Suppressor macrophage (primary cell): Measurements from ENCODE around the gene LRRC47.
"Not testable (repeated sequence)": the region's sequence is repeated elsewhere in the genome, so short reads cannot be mapped to it uniquely, and the experiment has no call there.

ENCODE experiments used
- DNase-seq, 4 experiments: peaks; one replicate each; pipeline ENCODE4 v3.0.0-alpha.2; 2020 to 2022

Gene LRRC47

GRCh38 chr1:3814771-3815561, 18.7 kb upstream of the LRRC47 start:
- DNase-seq = no peak

DNA sequence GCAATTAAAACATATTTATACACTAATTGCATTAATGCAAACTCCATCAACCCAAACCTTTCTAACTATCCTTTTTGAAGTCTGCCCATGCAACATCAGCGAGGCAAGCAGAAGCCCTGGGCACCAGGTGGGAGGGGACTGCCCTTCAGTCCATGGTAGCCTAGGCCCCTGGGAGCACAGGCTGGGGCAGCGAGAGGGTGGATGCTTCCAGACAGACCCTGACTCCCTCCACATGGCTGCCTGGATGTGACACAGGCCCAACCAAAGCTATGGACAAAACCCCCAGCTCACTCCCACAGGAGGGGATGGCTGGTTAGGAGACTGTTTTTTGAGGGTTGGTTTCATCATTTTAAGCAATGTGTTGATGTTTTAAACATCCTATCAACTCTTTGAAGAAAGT, 17.8 kb upstream of the LRRC47 start:
- DNase-seq = no peak

- no peak for DNase-seq
Observed at GRCh38 chr1:3811595-3811911, 15.3 kb upstream of the LRRC47 start.

DNA sequence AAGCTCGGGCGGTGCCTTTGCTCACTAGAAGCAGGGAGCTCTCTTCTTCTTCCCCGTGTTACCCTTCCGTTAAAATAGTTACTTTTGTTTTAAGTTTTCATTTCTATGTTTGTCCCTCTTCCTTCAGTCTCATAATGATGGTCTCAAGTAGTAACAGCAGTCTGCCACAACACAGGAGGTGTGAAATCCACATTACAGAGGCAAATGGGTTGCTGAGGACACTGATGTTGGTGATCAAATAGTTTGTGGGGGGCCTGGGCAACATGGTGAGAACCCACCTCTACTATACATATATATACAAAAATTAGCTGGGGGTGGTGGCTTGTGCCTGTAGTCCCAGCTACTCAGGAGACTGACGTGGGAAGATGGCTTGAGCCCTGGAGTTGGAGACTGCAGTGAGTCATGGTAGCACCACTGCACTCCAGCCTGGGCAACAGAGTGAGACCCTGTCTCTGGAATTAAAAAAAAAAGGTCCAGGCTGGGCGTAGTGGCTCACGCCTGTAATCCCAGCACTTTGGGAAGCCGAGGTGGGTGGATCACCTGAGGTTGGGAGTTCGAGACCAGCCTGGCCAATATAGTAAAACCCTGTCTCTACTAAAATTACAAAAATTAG, 14.0 kb upstream of the LRRC47 start:
- not testable (repeated sequence) for DNase-seq

DNA sequence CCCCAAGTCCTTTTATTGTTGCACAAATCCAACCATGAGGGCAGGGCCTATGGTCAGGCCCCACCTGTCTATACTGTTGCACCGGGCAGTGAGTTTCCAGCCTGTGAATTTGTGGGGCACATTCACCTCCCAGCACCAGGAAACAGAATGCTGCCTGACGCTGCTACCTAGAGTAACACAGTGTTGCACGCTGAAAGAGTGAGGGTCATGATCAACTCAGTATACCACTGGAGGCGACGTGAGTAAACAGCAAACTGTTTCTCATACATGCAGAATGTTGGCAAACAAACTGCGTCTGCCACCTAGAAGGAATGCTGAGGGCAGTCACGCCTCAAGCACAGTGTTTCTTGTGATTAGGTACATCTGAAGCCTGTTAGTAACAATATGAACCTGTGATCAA, 13.4 kb upstream of the LRRC47 start:
- DNase-seq = no peak

DNA sequence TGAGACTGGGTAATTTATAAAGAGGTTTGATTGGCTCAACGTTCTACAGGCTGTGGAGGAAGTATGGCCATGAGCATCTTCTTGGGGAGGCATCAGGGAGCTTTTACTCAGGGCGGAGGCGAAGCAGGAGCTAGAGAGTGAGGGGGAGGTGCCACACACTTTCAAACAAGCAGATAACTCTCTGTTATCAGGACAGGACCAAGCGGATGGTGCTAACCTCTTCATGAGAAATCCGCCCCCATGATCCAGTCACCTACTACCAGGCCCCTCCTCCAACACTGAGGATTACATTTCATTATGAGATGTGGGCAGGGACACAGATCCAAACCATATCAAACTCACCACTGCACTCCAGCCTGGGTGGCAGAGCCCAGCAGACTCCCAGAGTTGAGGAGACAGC, 11.5 kb upstream of the LRRC47 start:
- no peak for DNase-seq

DNA sequence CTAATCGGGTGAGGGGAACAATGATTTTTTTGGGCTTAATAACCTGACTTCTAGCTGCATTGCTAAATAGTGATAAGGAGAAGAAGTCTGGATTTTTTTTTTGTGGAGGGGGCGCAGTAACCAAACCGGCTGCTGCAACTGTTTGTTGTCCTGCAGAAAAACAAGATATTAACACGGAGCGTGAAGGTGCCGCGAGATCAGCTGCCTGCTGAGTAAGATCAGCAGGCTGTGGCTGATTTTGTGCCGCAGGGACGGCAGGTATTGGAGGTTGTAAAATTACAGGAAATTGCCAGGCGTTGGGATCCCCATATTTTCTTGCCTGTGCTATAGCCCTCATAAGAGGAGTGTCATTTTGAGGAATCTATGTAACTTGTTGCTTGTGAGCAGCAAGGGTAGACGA, 8.7 kb upstream of the LRRC47 start:
- DNase-seq = no peak

DNA sequence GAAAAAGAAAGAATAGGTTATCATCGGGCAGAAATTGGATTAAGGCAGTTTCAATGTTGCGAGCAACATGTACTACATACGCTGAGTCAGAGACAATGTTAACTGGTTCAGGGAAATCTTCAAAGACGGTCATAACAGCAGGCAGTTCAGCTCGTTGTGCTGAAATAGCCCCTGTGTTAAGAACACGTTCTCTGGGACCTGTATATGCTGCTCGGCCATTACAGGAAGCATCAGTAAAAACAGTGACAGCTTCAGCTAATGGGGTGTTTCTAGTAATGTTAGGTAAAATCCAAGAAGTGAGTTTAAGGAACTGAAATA, 8.3 kb upstream of the LRRC47 start:
- not testable (repeated sequence) for DNase-seq

GRCh38 chr1:3803905-3804626, 7.8 kb upstream of the LRRC47 start:
- no peak for DNase-seq

DNA sequence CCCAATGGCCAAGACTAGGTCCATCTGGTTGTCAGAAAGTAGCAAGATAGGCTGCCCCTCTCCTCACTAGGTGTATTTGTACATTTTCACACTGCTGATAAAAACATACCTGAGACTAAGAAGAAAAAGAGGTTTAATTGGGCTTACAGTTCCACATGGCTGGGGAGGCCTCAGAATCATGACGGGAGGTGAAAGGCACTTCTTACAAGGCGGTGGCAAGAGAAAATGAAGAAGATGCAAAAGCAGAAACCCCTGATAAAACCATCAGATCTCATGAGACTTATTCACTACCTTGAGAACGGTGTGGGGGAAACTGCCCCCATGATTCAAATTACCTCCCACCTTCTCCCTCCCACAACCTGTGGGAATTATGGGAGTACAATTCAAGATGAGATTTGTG, 4.5 kb upstream of the LRRC47 start:
- not testable (repeated sequence) for DNase-seq

- DNase-seq = peak in 2 of 4 experiments; percentile 46 to 48
Observed at GRCh38 chr1:3799976-3800685, 3.8 kb upstream of the LRRC47 start.

DNA sequence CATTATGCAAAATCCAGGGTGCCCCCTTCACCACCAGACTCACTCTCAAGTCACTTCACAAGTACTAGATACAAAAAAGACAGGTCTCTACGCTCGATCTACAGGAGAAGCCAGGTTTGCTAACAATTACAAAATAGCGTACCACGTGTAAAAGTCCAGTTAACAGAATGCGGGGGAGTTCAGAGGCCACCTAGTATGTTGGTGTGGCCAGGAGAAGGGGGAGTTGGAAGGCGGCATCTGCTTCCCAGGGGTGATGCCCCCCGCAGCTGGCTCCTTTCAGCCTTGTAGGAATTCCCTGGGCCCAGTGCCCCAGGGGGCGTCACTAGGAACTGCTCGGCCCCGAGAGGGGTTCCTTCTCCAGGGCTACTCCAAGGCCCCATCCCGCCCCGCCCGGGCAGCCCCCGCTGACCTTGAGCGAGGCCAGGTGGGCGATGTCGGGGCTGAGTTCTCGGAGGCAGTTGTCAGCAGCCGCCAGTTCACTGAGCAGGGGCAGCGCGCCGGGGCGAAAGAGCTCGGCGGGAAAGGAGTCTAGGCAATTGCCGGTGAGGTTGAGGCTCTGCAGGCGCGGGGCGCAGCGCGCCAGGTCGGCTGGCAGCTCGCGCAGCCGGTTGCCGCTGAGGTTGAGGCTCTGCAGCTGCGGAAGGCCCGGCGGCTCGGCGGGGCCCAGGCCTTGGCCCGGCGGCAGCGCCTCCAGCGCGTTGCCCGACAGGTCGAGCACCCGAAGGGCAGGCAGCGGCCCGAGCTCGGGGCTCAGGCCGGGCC, 664 bp downstream of the LRRC47 start:
- no peak for DNase-seq

DNA sequence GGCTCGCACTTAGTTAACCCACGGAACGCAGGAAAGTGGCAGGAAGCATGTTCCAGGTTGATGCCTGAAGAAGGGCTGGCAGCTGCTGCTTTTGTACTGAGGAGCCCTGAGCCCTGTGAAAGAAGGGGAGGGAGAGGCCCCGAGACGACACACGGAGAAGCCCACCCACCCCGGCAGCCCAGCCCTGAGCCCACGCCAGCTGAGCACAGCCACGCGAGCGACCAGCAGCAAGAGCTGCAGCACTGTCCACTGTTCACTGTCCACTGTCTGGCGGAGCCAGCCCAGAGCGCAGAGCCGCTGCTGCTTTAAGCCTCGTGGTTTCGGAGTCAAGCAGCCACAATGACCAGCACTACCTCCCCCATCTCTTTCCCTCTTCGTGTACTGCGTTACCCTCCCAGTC, 5.3 kb downstream of the LRRC47 start:
- DNase-seq = no peak

DNA sequence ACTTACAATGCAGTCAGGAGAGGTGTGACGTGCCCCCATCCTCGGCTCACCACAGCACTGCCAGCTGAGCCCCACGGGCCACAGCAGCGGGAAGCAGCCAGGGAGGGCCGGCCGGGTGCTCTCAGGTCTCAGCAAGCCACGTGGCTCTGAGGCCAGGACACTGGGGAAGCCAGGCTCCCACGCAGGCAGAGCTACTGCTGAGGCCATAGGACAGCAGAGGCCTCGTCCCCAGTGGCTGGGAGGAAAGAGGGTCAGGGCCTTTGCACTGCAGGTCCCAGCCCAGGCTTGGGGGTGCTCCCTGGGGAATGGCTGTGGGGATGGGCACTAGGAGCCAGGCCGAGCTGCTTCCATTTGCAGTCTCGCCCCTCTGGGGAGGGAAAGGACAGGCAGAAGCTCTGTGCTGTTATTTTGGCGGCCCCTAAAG, 5.8 kb downstream of the LRRC47 start:
- no peak for DNase-seq

DNA sequence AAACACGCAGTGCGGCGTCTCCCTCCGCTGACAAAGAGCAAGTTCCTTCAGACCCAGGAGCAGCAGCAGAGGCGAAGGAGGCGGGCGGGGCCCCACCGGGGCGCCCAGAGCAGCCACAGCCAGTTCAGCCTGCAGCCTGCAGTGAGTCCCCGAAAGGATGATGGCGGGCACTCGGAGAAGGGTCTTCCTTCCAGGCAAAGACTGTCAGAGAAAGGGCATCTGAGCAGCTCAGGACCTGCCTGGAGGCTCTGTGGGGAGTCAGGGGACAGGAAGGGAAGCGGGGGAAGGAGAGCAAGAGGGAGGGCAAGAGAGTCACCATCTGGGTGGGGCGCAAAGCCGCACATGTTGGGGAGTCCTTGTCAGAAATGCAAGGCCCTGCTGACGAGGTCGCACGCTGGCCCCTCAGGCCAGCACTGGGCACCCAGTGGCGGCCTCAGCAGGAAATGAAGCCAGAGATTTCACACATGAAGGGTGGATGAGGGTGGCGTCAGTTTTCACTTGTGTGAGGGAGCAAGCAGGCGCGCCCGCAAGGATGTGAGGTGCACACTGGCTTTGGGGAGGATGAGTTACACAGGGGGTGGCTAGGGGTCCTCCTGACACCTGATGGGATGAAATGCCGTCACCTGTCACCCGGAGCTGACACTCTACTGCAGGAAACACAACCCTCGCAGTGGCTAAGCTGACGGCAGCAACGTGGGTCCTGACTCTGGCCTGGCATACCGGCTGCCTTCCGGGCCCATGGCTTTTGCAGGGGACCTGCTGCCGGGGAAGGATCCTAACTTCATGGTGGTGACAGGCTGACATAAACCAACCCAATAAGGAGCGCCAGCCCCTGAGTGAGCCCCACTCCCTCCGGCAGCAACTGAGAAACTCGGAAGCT, 6.6 kb downstream of the LRRC47 start:
- no peak for DNase-seq

GRCh38 chr1:3788756-3789420, 7.4 kb downstream of the LRRC47 start:
- no peak for DNase-seq

DNA sequence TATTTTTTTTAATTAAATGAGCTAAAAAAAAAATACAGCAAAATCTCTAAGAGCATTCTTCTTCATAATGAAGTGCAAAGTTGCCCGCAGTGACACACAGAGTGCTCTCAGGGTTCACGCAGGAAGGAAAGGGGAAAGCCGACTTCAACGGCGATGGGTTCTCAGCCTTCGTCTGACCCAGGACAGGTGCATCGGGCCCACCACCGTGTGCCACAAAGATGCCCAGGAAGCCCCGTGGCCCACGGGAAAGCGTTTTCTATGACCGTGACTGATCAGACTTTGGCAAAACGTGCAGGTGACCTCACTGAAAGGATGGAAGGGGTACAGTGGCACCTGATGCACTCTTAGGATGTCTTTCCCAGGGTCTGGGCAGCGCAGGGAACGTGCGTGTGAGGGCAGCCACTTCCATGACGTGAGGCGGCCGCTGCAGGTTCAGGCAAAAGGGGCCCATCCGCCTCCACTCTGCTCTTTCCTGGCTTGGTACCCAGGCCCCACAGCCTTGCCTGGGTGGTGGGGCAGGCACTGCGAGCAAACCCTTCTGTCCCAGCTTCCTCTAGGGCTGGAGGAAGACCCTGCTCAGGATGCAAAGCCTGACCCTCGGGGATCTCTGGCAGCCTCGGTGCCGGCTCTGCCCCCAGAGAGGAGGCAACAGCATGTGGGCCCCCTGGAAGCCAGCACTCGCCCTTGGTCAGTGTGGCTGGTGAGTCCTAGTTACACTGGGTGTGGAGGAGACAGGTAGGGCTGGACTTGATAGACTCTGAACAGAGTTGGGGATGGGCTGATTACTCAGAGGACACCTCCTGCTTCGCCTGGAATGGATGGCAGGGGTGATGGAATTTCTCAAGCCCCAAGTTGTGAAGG, 8.3 kb downstream of the LRRC47 start:
- DNase-seq = no peak

DNA sequence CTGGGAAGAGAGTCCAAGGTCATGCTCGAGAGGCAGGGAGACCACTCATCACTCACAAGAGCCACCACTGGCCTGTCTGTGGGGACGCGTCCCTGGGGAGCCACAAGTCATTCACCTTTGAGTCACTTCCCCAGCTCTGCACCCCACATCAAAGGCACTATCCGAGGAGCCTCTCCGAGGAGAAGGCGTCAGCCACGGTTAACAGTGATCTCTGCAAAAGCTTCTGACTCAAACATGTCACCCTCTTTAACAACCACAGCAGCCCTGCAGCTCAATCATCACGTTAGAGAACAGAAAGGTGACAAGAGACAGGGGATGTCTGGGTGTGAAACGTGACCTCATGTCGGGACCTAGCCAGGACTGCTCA, 9.0 kb downstream of the LRRC47 start:
- no peak for DNase-seq

DNA sequence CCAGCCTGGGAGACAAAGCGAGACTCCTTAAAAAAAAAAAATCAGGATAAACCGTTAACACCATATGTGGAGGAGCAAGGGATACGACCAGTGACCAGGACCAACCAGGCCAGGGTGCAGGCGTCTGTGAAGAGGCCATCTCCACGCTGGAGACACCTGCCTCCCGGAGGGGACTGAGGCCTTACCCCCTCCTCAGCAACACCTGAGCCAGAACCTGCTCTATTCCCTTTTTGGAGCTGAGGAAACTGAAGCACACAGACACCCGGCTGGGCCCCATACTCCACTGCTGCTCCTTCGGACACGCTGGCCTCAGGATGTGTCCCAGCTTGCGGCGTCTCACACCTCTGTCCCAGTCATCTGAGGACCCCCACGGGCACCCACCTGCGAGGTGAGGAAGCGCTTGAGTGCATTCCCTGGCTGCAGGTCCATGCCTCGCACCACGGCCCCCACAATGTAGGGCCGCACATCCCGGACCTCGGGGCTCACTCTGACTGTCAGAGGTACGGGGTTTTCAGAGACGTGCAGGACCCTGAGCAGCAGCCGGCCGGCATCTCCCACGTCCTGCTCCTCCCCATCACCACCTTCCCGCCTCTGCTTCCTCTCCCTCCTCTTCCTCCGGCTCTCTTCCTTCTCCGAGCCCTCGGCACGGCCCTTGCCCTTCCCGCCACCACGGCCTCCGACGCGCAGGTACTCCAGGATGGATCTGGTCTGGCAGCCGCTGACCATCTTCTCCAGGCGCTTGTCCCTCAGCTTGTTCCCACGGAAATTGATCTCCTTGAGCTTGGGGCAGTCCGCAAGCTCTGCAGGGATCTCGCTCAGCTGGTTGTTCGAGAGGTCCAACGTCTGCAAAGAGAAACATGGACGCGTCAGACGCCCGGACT, 9.6 kb downstream of the LRRC47 start:
- no peak for DNase-seq
